ENCODE data around the gene AP4B1. TPM values are rescaled to one million over a fixed set of nuclear protein-coding genes. Genes with fewer than 3 reads are reported as not detected.
"Not testable (repeated sequence)": the region's sequence is repeated elsewhere in the genome, so short reads cannot be mapped to it uniquely, and the experiment has no call there.

The AP4B1 gene
- polyA plus RNA-seq (ENCODE audit: low read depth in 6 of 6) = 10 to 100 TPM; 13.6 to 24.6 (median 15.8) TPM

- Mint-ChIP-seq H3K4me3 (peak within 1 kb of the TSS; percentile 89 to 99 (median 98)), H3K4me1 (peaks cover 26 to 58% (median 48%) of the 10 kb centered on the region in 3 donors), H3K36me3 (peaks cover 11 to 15% of the 10 kb centered on the region in 2 donors), H3K27me3 (no peaks in the 10 kb centered on the region), H3K9me3 (no peaks in the 10 kb centered on the region), H3K27ac (peak within 1 kb of the TSS; percentile 95 to 100 (median 100))
- ATAC-seq (ENCODE audit: low read depth in 2 of 2) (peak; percentile 85), DNase-seq (peak; percentile 98)
Measured at GRCh38 chr1:113904674-113905434, at the start of gene AP4B1, which contains the start of gene DCLRE1B. Gene AP4B1 (minus strand): TSS chr1:113904799. CDS start chr1:113904717, 82 bp downstream. Gene DCLRE1B (plus strand): TSS chr1:113905326. CDS start chr1:113905587, 261 bp downstream.

DNA sequence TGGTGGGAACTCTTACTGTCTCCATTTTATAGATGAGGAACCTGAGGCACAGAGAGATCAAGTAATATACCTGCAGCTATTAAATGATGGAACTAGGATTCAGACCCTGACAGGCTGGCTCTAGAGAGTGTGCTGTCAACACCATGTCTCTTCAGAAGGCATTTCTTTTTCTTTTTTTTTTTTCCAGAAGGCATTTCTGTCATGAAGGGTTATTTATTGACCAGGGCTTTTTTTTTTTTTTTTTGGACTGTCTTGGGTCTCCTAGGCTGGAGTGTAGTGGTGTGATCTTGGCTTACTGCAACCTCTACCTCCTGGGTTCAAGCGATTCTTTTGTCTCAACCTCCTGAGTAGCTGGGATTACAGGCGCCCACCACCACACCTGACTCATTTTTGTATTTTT lies 47.1 kb upstream of the AP4B1 start:
- no peak for DNase-seq
- Mint-ChIP-seq H3K4me3 (no peak overlapping the region), H3K9me3 (no peaks in the 10 kb centered on the region), H3K4me1 (peaks cover 15 to 25% (median 15%) of the 10 kb centered on the region in 3 donors), H3K36me3 (peaks cover 0 to 11% of the 10 kb centered on the region in 2 donors), H3K27ac (peak overlapping the region in 1 of 6 donors; percentile 19), H3K27me3 (no peaks in the 10 kb centered on the region)
- no peak for ATAC-seq (ENCODE audit: low read depth in 2 of 2)

DNA sequence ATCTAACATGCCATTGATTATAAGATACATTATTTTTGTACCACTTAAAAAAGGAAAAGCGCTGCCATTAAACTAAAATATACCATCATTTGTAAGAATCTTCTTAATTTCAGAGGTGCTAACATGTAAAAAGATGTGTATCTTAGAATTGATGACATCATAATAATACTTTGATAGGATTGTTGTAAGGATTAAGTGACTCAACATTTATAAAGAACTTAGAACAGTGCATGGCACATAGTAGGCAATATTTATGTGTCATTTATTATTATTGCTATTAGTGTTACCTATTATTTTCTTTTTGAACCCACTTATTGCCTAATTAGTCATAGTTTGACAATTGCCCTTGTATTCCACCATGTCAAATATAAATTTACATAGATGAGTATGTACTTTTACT lies 46.3 kb upstream of the AP4B1 start:
- Mint-ChIP-seq H3K27ac (no peak overlapping the region), H3K4me3 (peak overlapping the region in 1 of 8 donors; percentile 56), H3K36me3 (peaks cover 0 to 7% of the 10 kb centered on the region in 2 donors), H3K9me3 (no peaks in the 10 kb centered on the region), H3K27me3 (no peaks in the 10 kb centered on the region), H3K4me1 (peaks cover 19 to 33% (median 23%) of the 10 kb centered on the region in 3 donors)
- DNase-seq (no peak), ATAC-seq (ENCODE audit: low read depth in 2 of 2) (no peak)

DNA sequence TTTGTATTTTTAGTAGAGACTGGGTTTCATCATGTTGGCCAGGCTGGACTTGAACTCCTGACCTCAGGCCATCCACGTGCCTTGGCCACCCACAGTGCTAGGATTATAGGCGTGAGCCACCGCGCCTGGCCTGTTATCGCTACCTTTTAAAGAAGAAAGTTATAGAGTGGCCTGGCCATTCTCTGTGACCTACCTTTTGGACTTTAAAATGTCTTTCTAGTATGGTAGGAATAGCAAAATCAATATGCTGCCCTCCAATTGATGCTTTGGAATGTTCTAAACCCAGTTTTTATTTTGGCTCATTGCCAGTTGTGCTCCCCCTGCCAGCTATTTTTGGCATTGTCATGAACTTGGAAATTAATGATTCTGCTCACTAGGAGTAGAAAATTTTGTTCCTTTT lies 44.4 kb upstream of the AP4B1 start:
- H3K27me3 Mint-ChIP-seq = no peaks in the 10 kb centered on the region
- H3K27ac Mint-ChIP-seq = peak overlapping the region in 3 of 6 donors; percentile 4 to 32 (median 14)
- DNase-seq (no peak), ATAC-seq (ENCODE audit: low read depth in 2 of 2) (no peak)
- no peak overlapping the region for H3K4me3 Mint-ChIP-seq
- H3K4me1 Mint-ChIP-seq = peaks cover 24 to 45% (median 25%) of the 10 kb centered on the region in 3 donors
- peaks cover 7 to 8% of the 10 kb centered on the region in 2 donors for H3K36me3 Mint-ChIP-seq
- peaks cover 0 to 2% (median 0%) of the 10 kb centered on the region in 7 donors for H3K9me3 Mint-ChIP-seq

DNA sequence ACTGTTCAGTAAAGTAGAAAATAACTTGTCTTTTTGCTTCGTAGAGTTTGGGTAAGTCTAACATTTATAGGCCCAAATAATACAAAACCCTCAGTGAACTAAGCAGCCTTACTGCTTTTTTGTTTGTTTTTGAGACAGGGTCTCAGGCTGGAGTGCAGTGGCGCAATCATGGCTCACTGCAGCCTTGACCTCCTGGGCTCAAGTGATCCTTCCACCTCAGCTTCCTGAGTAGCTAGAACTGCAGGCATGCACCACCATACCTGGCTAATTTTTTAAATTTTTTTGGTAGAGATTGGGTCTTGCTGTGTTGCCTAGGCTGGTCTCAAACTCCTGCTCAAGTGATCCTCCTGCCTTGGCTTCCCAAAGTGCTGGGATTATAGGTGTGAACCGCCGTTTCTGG lies 43.6 kb upstream of the AP4B1 start:
- H3K9me3 Mint-ChIP-seq; H3K4me3 Mint-ChIP-seq; H3K27me3 Mint-ChIP-seq; ATAC-seq (ENCODE audit: low read depth in 2 of 2); DNase-seq: not testable (repeated sequence)
- H3K4me1 Mint-ChIP-seq = peaks cover 25 to 45% (median 26%) of the 10 kb centered on the region in 3 donors
- peak overlapping the region in 5 of 6 donors; percentile 18 to 54 (median 26) for H3K27ac Mint-ChIP-seq
- peaks cover 11% of the 10 kb centered on the region in 2 donors for H3K36me3 Mint-ChIP-seq

- ATAC-seq (ENCODE audit: low read depth in 2 of 2) (no peak), DNase-seq (no peak)
- Mint-ChIP-seq H3K36me3 (peaks cover 12 to 15% of the 10 kb centered on the region in 2 donors), H3K27me3 (no peaks in the 10 kb centered on the region), H3K27ac (peak overlapping the region; percentile 24 to 80 (median 36)), H3K4me1 (peaks cover 25 to 45% (median 29%) of the 10 kb centered on the region in 3 donors), H3K9me3 (peaks cover 0 to 2% (median 0%) of the 10 kb centered on the region in 7 donors), H3K4me3 (peak overlapping the region in 2 of 8 donors; percentile 2 to 31)
Measured at GRCh38 chr1:113947388-113948107, 42.9 kb upstream of the AP4B1 start.

DNA sequence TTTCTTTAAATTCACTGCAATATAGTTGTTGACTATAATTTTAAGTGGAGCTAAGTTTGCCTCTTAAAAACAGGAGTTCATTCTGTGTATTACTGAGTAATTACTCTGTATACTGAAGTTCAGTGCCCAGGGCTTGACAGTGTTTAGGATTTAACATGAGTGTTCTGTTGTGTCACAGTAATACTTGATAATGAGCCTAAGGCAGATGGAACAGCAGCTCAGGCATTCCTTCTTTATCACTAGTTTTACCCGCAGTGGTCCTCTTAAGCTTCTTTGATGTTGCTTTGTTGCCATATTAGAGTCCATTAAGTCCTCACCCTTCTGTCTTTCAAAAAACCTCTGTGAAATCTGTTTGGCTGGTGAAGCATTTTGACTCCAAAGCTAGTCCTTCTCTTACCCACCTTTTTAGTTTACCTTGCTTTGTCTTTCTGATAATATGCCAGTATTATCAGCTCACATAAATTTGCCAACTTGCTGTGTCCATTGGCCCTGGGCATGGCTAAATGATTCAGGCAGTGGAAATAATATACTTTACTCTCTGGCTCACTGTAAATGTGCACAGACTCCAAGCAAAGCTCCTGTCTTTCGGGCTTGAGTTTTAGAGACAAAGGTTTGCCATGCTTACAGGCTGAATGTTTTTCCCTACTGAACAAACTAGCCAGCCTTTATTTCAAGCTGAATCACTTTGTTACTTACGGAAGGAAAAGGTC lies 42.2 kb upstream of the AP4B1 start:
- ATAC-seq (ENCODE audit: low read depth in 2 of 2) = no peak

DNA sequence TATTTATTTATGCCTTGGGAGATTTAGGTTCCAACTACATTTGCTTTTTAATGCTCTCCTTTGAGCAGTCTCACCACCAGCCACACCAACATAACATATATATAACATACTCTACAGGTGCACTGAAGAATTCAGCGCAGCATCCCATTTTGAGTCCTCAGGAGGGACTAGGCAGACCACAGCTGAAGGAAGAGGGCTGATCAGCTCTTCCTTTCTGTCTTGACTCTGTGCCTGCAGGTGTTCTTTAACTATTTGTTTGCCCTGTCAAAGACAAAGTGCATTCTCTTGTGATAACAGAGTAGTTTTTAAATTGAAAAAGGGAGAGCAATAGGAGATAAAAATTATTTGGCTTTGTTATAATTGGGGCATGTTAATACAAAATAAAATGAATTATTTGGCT lies 41.5 kb upstream of the AP4B1 start:
- DNase-seq (no peak), ATAC-seq (ENCODE audit: low read depth in 2 of 2) (peak; percentile 55 to 57)
- peaks cover 25 to 45% (median 29%) of the 10 kb centered on the region in 3 donors for H3K4me1 Mint-ChIP-seq

More for the DNA sequence above, 42.2 kb upstream of the AP4B1 start:
- H3K4me1 Mint-ChIP-seq = peaks cover 25 to 45% (median 29%) of the 10 kb centered on the region in 3 donors
- no peaks in the 10 kb centered on the region for H3K27me3 Mint-ChIP-seq
- H3K27ac Mint-ChIP-seq = peak overlapping the region; percentile 24 to 87 (median 58)
- peaks cover 12 to 15% of the 10 kb centered on the region in 2 donors for H3K36me3 Mint-ChIP-seq
- peak overlapping the region in 2 of 8 donors; percentile 2 to 31 for H3K4me3 Mint-ChIP-seq
- no peak for DNase-seq
- peaks cover 0 to 2% (median 0%) of the 10 kb centered on the region in 7 donors for H3K9me3 Mint-ChIP-seq

DNA sequence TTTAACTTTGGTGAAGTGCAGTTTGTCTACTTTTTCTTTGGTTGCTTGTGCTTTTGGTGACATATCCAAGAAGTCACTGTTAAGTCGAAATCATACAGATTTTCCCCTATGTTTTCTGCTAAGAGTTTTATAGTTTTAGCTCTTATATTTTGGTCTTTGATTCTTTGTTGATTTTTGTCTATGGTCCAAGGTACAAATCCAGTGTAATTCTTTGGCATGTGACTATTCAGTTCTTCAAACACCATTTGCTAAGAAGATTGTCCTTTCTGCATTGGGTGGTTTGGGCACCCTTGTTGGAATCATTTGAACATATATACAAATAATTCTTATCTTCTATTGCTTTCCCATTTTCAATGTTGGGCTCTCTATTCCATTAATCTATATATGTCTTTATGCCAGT lies 40.7 kb upstream of the AP4B1 start:
- peaks cover 0 to 2% (median 0%) of the 10 kb centered on the region in 7 donors for H3K9me3 Mint-ChIP-seq
- no peaks in the 10 kb centered on the region for H3K27me3 Mint-ChIP-seq
- H3K4me3 Mint-ChIP-seq = no peak overlapping the region
- peaks cover 31 to 53% (median 34%) of the 10 kb centered on the region in 3 donors for H3K4me1 Mint-ChIP-seq
- ATAC-seq (ENCODE audit: low read depth in 2 of 2) (no peak), DNase-seq (no peak)
- H3K36me3 Mint-ChIP-seq = peaks cover 16 to 20% of the 10 kb centered on the region in 2 donors
- no peak overlapping the region for H3K27ac Mint-ChIP-seq

More for the DNA sequence above, 41.5 kb upstream of the AP4B1 start:
- Mint-ChIP-seq H3K9me3 (peaks cover 0 to 2% (median 0%) of the 10 kb centered on the region in 7 donors), H3K4me3 (peak overlapping the region in 4 of 8 donors; percentile 7 to 48 (median 34)), H3K36me3 (peaks cover 12 to 15% of the 10 kb centered on the region in 2 donors), H3K27ac (peak overlapping the region in 5 of 6 donors; percentile 18 to 87 (median 78)), H3K27me3 (no peaks in the 10 kb centered on the region)

DNA sequence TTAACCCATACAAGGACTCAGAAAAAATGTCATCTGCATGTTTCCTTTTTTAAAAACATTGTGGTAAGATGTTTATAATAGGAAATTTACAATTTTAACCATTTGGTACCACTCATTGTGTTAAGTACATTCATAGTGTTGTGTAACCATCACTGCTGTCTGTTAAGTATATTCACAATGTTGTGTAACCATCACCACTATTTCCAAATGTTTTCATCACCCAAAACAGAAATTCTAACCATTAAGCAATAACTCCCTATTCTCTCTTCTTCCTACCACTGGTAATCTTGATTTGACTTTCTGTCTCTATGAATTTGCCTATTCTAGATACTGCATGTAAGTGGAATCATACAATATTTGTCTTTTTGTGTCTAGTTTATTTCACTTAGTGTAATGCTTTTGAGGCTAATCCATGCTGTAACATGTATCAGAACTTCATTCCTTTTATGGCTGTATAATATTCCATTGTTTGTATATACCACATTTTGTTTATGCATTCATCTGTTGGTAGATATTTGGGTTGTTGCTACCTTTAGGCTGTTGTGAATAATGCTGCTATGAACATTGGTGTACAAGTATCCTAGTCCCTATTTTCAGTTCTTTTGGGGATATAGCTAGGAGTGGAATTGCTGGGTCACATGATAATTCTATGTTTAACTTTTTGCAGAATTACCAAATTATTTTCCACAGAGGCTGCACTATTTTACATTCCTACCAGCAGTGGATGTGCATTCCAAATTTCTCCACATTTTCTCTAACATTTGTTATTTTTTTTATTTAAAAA lies 38.6 kb upstream of the AP4B1 start:
- peaks cover 51 to 61% (median 51%) of the 10 kb centered on the region in 3 donors for H3K4me1 Mint-ChIP-seq
- H3K27ac Mint-ChIP-seq = no peak overlapping the region
- peaks cover 16 to 22% of the 10 kb centered on the region in 2 donors for H3K36me3 Mint-ChIP-seq

GRCh38 chr1:113942527-113942926 lies 37.9 kb upstream of the AP4B1 start:
- DNase-seq = no peak
- Mint-ChIP-seq H3K4me1 (peaks cover 51 to 61% (median 53%) of the 10 kb centered on the region in 3 donors), H3K4me3 (no peak overlapping the region), H3K36me3 (peaks cover 16 to 22% of the 10 kb centered on the region in 2 donors), H3K27ac (peak overlapping the region in 1 of 6 donors; percentile 53), H3K27me3 (no peaks in the 10 kb centered on the region), H3K9me3 (peaks cover 0 to 2% (median 0%) of the 10 kb centered on the region in 7 donors)
- no peak for ATAC-seq (ENCODE audit: low read depth in 2 of 2)

More for the DNA sequence above, 38.6 kb upstream of the AP4B1 start:
- H3K27me3 Mint-ChIP-seq = no peaks in the 10 kb centered on the region
- peaks cover 0 to 2% (median 0%) of the 10 kb centered on the region in 7 donors for H3K9me3 Mint-ChIP-seq
- no peak for ATAC-seq (ENCODE audit: low read depth in 2 of 2)
- H3K4me3 Mint-ChIP-seq = no peak overlapping the region
- no peak for DNase-seq

- peaks cover 16 to 22% of the 10 kb centered on the region in 2 donors for H3K36me3 Mint-ChIP-seq
- peaks cover 43 to 57% (median 48%) of the 10 kb centered on the region in 3 donors for H3K4me1 Mint-ChIP-seq
- ATAC-seq (ENCODE audit: low read depth in 2 of 2) (no peak), DNase-seq (no peak)
- H3K27ac Mint-ChIP-seq = peak overlapping the region; percentile 35 to 88 (median 68)
- H3K4me3 Mint-ChIP-seq = peak overlapping the region in 1 of 8 donors; percentile 57
- H3K9me3 Mint-ChIP-seq = peaks cover 0 to 2% (median 0%) of the 10 kb centered on the region in 7 donors
- no peaks in the 10 kb centered on the region for H3K27me3 Mint-ChIP-seq
Measured at GRCh38 chr1:113941245-113941559, 36.6 kb upstream of the AP4B1 start.
